PC-9 (cell line): Measurements from ENCODE around the gene GTF3A. TPM values are rescaled to one million over a fixed set of nuclear protein-coding genes. Genes with fewer than 3 reads are reported as not detected.

Experiments used
- BruUV-seq: library from RNA; stranded (reverse); fragments of 400-500 nt; replicated peaks from 2 replicates; lab custom pipeline; 2021; lab: Mats Ljungman, UMichigan
- CTCF ChIA-PET: fragments of 300-600 bp; sonication (Branson Sonifier 250); formaldehyde crosslinking; loops from one replicate; lab custom pipeline; 2022; ENCODE audit warnings: antibody characterized with exemption; lab: Charles Lee
- POLR2A ChIA-PET: fragments of 300-600 bp; sonication (Branson Sonifier 250); formaldehyde crosslinking; loops from one replicate; lab custom pipeline; 2022; ENCODE audit warnings: antibody characterized with exemption; ENCODE audit not compliant: unreplicated experiment; lab: Charles Lee
- DNase-seq, 2 experiments: peaks; one replicate each; pipeline versions ENCODE4 v3.0.0 to v3.0.0-alpha.2; 2015 to 2022; ENCODE audit warnings: mixed read lengths in 1 of 2
- H2AFZ ChIP-seq: fragments of 200-600 bp; sonication (generic); 2 replicates; pipeline ENCODE4 v1.8.1; 2017; ENCODE audit warnings: antibody characterized with exemption
- H3F3A ChIP-seq: fragments of 200-600 bp; sonication (generic); 2 replicates; pipeline ENCODE4 v1.8.1; 2017; ENCODE audit warnings: antibody characterized with exemption, mild to moderate bottlenecking, low read depth; ENCODE audit not compliant: insufficient read depth
- H3K27ac ChIP-seq: fragments of 200-600 bp; sonication (generic); 2 replicates; pipeline ENCODE4 v1.6.1; 2016; ENCODE audit warnings: mixed run types
- H3K27me3 ChIP-seq: fragments of 200-600 bp; sonication (generic); 2 replicates; pipeline ENCODE4 v1.6.1; 2016; ENCODE audit warnings: low read depth, mixed run types; ENCODE audit not compliant: insufficient read depth
- H3K36me3 ChIP-seq: fragments of 200-600 bp; sonication (generic); 2 replicates; pipeline ENCODE4 v1.6.1; 2016; ENCODE audit warnings: low read depth, mixed run types
- H3K4me1 ChIP-seq: fragments of 200-600 bp; sonication (generic); replicated peaks from 2 replicates; pipeline ENCODE4 v1.6.1; 2016; ENCODE audit warnings: mixed run types; ENCODE audit not compliant: insufficient read depth
- H3K4me2 ChIP-seq: fragments of 200-600 bp; sonication (generic); 2 replicates; pipeline ENCODE4 v1.6.1; 2017; ENCODE audit warnings: mixed run types
- H3K4me3 ChIP-seq: fragments of 200-600 bp; sonication (generic); 2 replicates; pipeline ENCODE4 v1.6.1; 2016; ENCODE audit warnings: mixed run types
- H3K79me2 ChIP-seq: fragments of 200-600 bp; sonication (generic); 2 replicates; pipeline ENCODE4 v1.6.1; 2017; ENCODE audit warnings: low read depth, mixed run types
- H3K9me2 ChIP-seq: fragments of 200-600 bp; sonication (generic); 2 replicates; pipeline ENCODE4 v1.8.1; 2017; ENCODE audit warnings: mild to moderate bottlenecking; ENCODE audit not compliant: insufficient read depth
- H3K9me3 ChIP-seq: fragments of 200-600 bp; sonication (generic); 2 replicates; pipeline ENCODE4 v1.8.1; 2016; ENCODE audit warnings: low read depth; ENCODE audit not compliant: insufficient read depth
- H4K20me1 ChIP-seq: fragments of 200-600 bp; sonication (generic); 2 replicates; pipeline ENCODE4 v1.8.1; 2017; ENCODE audit not compliant: insufficient read depth
- EZH2 ChIP-seq: fragments of 200-600 bp; sonication (generic); IDR thresholded peaks from 2 replicates; pipeline ENCODE4 v1.8.0; 2017; ENCODE audit warnings: antibody characterized with exemption, low read depth
- intact Hi-C: fragments of 100-400 bp; cut with micrococcal nuclease; formaldehyde crosslinking; loops from one replicate; pipeline ENCODE4 v1.10.0; 2022; ENCODE audit not compliant: unreplicated experiment
- total RNA-seq: library from RNA; stranded (reverse); gene quantifications from 2 replicates; pipeline ENCODE4 v1.2.3, GENCODE V29; 2021
- TF ChIP-seq, protein P1 (sequence below): fragments of 200-600 bp; sonication (generic); conservative IDR thresholded peaks from 2 replicates; pipeline ENCODE4 v1.6.1; 2017; ENCODE audit warnings: mixed run types, antibody characterized with exemption, mild to moderate bottlenecking, moderate library complexity

The GTF3A gene
- total RNA-seq, 1 experiment from 2014 or later = 130 TPM

DNA sequence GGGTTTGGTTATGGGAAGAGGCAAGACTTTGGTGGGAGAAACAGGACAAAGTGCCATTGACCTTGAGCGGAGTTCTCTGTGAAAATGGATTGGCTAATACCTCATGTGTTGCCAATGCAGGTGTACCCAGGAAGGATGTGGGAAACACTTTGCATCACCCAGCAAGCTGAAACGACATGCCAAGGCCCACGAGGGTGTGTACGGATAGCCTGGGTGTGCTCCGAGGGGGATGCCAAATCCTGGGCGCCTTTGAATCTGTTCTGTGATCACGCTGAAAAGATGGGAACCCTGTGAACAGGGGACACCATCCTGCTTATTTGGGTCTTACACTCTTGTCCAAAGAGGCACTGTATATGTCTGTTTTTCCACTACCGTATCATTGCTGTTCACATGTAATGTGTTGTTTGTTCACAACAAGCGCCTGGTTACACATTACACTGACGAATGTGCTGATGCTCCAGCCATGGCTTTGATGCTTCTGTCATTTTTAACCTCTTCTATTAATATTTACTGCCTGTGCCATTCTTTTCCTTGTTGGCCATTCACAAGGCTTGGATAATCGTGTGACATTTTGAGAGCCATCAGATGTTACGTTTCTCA is 8.3 kb downstream of the GTF3A start:
- Histone ChIP-seq H3K27ac (no peak overlapping the region), H3K36me3 (peaks cover 59% of the 10 kb centered on the region), H3F3A (peaks cover 16% of the 10 kb centered on the region), H3K79me2 (peaks cover 26% of the 10 kb centered on the region), H3K4me1 (peaks cover 6% of the 10 kb centered on the region), H3K9me2 (no peaks in the 10 kb centered on the region), H3K4me3 (no peak overlapping the region), H2AFZ (no peak overlapping the region), H4K20me1 (peaks cover 19% of the 10 kb centered on the region), H3K4me2 (no peak overlapping the region), H3K27me3 (no peaks in the 10 kb centered on the region), H3K9me3 (no peaks in the 10 kb centered on the region)
- BruUV-seq = no TSS peak
- ChIA-PET CTCF (no interaction called here), POLR2A (no interaction called here)
- intact Hi-C loops = no loop called here
- DNase-seq = no peak
- no peak for TF ChIP-seq EZH2
- TF ChIP-seq, protein P1, sequence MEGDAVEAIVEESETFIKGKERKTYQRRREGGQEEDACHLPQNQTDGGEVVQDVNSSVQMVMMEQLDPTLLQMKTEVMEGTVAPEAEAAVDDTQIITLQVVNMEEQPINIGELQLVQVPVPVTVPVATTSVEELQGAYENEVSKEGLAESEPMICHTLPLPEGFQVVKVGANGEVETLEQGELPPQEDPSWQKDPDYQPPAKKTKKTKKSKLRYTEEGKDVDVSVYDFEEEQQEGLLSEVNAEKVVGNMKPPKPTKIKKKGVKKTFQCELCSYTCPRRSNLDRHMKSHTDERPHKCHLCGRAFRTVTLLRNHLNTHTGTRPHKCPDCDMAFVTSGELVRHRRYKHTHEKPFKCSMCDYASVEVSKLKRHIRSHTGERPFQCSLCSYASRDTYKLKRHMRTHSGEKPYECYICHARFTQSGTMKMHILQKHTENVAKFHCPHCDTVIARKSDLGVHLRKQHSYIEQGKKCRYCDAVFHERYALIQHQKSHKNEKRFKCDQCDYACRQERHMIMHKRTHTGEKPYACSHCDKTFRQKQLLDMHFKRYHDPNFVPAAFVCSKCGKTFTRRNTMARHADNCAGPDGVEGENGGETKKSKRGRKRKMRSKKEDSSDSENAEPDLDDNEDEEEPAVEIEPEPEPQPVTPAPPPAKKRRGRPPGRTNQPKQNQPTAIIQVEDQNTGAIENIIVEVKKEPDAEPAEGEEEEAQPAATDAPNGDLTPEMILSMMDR = no peak

DNA sequence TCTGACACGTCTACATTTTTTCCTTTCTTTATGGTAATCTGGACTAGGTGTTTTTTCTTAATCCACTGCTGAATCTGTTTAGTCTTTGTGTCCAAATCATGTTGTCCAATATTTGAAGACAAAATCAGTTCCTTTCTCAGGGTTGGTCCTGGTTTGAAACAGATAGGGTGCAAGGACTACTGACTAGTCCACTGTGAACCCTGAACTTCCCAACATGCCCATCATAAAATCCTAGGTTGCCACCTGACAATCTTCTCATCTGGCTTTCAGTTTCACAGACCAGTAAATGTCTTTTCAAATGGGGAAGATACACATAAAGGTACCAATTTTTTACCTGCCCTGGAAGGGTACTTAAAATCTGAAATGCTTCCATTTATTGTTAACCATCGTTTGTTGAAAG is 12.7 kb downstream of the GTF3A start:
- no peaks in the 10 kb centered on the region for H3K9me2 ChIP-seq
- H3K27me3 ChIP-seq = no peaks in the 10 kb centered on the region
- H3K4me3 ChIP-seq = no peak overlapping the region
- BruUV-seq = no TSS peak
- H3K36me3 ChIP-seq = peaks cover 18% of the 10 kb centered on the region; the same call in 1 of the 2 replicates
- H3K4me1 ChIP-seq = no peaks in the 10 kb centered on the region
- TF ChIP-seq, protein P1 = no peak
- TF ChIP-seq EZH2 = no peak
- intact Hi-C loops = no loop called here
- DNase-seq = no peak
- H3K79me2 ChIP-seq = no peaks in the 10 kb centered on the region
- peaks cover 10% of the 10 kb centered on the region; the same call in 1 of the 2 replicates for H3F3A ChIP-seq
- H3K27ac ChIP-seq = no peak overlapping the region
- POLR2A ChIA-PET = no interaction called here
- H3K9me3 ChIP-seq = no peaks in the 10 kb centered on the region
- H4K20me1 ChIP-seq = no peaks in the 10 kb centered on the region
- no peak overlapping the region for H2AFZ ChIP-seq
- CTCF ChIA-PET = no interaction called here
- no peak overlapping the region for H3K4me2 ChIP-seq

GRCh38 chr13:27440408-27440807 is 16.0 kb downstream of the GTF3A start:
- Histone ChIP-seq H3F3A (peaks cover 4% of the 10 kb centered on the region; the same call in 1 of the 2 replicates), H3K4me2 (no peak overlapping the region), H3K4me3 (no peak overlapping the region), H3K4me1 (no peaks in the 10 kb centered on the region), H2AFZ (no peak overlapping the region), H3K9me2 (no peaks in the 10 kb centered on the region), H3K79me2 (peaks cover 3% of the 10 kb centered on the region; the same call in 1 of the 2 replicates), H3K27me3 (no peaks in the 10 kb centered on the region), H4K20me1 (no peaks in the 10 kb centered on the region), H3K27ac (no peak overlapping the region), H3K36me3 (0 out of 2 replicates have a peak, but pooled peaks cover under 1% of the 10 kb centered on the region), H3K9me3 (no peaks in the 10 kb centered on the region)
- ChIA-PET CTCF (no interaction called here), POLR2A (no interaction called here)
- BruUV-seq = no TSS peak
- intact Hi-C loops = no loop called here
- DNase-seq = no peak
- no peak for TF ChIP-seq EZH2
- TF ChIP-seq, protein P1 = no peak
